Activated CD4-positive, alpha-beta T cell treated with anti-CD3 and anti-CD28 coated beads for 1 hour (primary cell): Measurements from ENCODE around the gene VPS25.
A peak's percentile ranks its signal among the peaks of the same experiment; 100 is the strongest.
"Not testable (repeated sequence)": the region's sequence is repeated elsewhere in the genome, so short reads cannot be mapped to it uniquely, and the experiment has no call there.

Source experiments
- DNase-seq: peaks from one replicate; pipeline ENCODE4 v3.0.0-alpha.2; 2020

The VPS25 gene

DNA sequence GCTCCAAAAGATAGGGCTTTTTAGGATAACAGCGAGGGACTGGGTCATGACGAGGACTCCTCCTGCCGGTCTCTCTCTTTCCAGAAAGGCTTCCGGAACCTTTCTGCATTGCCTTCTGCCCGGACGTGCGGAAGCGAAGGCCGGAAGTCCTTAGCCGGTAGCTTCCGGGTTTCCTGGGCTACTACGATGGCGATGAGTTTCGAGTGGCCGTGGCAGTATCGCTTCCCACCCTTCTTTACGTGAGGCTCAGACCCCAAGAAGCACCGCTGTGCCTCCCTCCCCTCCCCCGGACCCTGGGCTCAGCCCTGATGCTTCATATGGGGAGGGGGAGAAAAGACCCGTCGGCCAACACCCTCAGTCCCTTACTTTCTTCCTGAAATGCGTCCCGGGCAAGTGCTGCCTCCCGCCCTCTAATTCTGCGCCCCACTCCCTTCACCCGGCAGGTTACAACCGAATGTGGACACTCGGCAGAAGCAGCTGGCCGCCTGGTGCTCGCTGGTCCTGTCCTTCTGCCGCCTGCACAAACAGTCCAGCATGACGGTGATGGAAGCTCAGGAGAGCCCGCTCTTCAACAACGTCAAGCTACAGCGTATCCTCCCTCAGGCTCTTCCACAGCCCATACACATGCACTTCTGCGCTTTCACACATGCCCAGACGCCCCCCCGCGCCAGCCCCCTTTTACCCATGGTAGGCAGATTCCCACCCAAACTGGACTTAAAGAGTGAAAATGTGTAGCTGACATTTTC lies at the start of gene VPS25:
Gene VPS25 (plus strand): TSS at position 160 of the 746 bp plus-strand sequence. CDS start 27 bp downstream, at position 187.
- DNase-seq = peak; percentile 62

- no peak for DNase-seq
Measured at GRCh38 chr17:42723636-42724035, 49.6 kb upstream of the VPS25 start.

- DNase-seq = no peak
Measured at GRCh38 chr17:42725143-42725542, 48.1 kb upstream of the VPS25 start.

DNA sequence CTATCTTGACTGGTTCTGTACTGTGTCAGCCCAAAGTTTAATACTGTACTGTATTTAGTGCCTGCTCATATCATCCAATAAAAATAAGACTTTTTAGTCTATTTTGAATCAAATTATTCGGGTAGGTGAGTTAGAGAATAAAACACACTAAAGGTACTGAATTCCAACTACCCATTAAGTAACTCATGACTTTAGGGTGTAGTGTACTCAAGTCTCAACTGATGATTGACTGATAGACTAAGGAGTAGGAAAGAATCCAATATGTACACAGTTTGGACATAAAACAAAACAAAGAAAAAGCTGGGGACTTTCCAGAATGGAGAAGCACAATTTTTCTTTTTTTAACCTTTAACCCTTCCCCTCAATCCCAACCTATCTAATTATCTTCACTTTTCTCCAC lies 32.5 kb upstream of the VPS25 start:
- DNase-seq = no peak

DNA sequence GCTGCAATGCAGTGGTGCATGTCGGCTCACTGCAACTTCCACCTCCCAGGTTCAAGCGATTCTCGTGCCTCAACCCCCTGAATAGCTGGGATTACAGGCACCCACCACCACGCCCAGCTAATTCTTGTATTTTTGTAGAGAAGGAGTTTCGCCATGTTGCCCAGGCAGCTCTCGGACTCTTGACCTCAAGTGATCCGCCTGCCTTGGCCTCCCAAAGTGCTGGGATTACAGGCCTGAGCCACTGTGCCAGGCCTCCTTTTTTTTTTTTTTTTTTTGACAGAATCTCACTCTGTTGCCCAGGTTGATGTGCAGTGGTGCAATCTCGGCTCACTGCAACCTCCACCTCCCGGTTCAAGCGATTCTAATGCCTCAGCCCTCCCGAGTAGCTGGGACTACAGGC lies 30.3 kb upstream of the VPS25 start:
- DNase-seq = not testable (repeated sequence)

DNA sequence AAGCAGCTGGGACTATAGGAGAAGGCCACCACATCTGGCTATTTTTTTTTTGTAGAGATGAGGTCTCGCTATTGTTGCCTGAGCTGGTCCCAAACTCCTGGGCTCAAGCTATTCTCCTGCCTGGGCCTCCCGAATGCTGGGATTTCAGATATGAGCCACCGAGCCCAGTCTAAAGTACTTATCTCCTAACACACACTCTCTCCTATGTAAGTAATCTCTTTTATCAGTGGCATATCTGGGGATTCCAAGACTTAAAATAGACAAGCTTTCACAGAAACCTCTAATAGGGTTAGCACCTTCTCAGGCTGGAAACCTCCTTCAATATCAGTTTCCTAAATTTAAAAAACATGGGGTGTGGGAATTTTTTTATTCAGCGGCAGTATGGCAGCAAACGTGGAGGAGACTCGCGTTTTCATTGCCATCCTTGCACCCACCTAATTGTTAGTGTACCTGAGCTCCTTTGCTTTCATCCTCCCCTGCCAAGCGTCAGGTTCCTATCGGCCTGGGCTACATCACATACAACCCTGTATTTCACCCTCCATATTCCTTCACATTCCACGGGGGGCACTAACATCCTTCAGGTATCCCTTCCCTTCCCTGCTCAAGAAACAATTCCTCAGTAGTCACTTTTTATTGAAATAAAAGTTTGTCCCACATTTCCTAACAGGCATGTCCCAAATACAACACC lies 29.5 kb upstream of the VPS25 start:
- DNase-seq = no peak

- peak; percentile 34 for DNase-seq
Measured at GRCh38 chr17:42744283-42744805, 28.9 kb upstream of the VPS25 start.

DNA sequence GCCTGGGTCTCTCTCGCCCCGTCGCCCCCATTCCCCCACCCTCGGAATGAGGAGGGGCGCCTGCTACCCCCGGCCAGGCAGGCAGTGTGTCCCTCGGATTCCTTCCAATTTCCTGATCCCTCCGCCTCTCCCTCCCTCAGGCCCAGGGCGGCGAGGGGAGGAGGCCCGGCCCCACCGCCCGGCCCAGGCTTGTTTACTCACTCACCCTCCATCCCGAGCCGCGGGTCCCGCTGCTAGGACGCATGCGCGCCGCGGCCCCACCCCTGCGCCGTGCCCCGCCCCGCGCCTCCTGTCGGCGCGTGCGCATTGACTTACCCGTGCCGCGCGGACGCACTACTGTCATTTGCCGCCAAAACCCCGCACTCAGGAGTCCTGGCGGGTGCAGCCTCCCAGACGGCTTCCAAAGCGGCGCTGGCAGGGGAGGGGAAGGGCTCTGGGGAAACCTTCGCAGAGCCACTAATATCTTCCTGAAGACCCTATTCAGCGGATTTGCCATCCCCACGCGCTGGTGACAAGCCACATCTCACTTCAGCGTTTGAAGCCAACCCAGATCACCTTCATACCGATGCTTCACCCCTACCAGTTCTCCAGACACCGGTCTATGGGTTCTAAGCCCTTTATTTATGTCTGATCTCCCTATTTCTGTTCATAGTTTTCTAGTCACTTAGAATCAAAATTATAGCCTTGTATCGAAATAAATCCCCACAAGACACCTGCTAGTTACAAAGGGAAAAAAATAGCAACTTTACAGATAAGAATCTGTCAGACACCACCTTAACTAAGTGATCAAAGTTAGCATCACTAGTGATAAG lies 28.2 kb upstream of the VPS25 start, which contains the start of gene EZH1:
Gene EZH1 (minus strand): TSS at position 235 of the 812 bp plus-strand sequence. CDS start 16,099 bp downstream, outside the sequence.
- peak; percentile 89 for DNase-seq

DNA sequence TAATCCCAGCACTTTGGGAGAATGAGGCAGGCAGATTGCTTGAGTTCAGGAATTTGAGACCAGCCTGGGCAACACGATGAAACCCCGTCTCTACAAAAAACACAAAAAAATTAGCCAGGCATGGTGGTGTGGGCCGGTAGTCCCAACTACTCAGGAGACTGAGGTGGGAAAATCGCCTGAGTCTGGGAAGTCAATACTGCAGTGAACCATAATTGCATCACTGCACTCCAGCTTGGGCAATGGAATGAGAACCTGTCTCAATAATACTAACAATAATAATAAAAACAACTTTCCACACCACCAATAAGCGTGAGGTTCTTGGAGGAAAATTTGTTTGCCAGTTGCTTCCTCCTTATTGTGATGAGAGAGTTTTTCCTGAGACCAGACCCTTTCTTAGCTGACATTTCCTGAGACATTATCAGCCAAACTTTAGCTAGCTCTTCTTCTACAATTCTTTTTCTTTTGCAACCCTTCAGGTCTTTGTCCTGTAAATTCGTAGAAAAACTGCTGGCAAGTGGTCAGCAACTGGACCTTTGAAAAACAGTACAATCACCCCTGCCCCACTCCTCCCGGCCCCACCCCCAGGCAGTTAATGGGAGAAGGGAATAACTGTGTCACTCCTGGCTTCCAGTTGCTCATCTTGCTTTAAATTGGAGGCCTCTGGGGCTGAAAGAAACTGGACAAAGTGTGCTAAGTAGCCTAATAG lies 24.9 kb upstream of the VPS25 start:
- no peak for DNase-seq

- no peak for DNase-seq
Measured at GRCh38 chr17:42748908-42749798, 24.1 kb upstream of the VPS25 start.

DNA sequence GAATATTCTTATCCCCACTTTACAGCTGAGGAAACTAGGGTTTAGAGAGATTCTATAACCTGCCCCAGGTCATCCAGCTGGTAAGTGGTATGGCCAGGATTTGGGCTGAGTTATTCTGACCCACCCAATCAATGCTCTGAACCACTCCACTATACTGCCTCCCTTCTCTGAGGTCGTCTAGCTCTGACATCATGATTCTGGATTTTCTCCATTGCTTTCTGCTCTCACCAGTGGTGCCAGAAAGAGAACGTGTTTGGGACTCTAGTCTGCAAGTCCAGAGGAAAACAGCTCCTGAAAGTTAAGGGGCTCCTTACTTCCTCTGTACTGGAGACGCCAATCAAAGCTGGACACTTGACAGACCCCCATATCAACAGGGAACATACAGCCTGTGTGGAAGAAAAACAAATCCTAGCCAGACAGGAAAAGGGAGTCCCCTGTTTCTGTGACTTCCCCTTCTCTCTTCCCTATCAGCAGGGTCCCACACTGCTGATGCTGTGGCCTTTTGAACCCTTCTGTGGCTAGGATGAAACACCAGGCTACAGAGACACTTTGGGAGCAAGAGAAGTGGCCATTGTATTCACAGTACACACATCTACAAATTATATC lies 22.4 kb upstream of the VPS25 start:
- DNase-seq = no peak

- DNase-seq = no peak
Measured at GRCh38 chr17:42751628-42752027, 21.6 kb upstream of the VPS25 start.

DNA sequence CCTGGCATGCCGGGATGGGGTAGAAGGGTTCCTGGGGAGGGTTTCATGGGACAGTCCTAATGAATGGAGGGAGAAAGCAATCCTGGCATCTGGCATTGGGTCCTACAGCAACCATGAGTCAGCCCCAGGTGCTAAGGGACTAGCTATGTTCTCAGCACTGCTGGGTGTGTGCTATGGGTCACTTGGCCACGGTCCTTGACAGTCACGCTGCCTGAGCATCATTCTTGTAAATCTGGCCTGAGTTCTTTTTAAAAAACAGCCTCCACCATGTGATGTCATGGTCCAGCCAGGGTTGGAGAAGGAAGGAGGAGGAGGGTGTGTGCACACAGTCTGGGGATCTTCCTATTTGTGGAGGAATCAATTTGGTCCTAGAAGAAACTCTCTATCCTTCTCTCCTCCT lies 18.5 kb upstream of the VPS25 start:
- DNase-seq = no peak

DNA sequence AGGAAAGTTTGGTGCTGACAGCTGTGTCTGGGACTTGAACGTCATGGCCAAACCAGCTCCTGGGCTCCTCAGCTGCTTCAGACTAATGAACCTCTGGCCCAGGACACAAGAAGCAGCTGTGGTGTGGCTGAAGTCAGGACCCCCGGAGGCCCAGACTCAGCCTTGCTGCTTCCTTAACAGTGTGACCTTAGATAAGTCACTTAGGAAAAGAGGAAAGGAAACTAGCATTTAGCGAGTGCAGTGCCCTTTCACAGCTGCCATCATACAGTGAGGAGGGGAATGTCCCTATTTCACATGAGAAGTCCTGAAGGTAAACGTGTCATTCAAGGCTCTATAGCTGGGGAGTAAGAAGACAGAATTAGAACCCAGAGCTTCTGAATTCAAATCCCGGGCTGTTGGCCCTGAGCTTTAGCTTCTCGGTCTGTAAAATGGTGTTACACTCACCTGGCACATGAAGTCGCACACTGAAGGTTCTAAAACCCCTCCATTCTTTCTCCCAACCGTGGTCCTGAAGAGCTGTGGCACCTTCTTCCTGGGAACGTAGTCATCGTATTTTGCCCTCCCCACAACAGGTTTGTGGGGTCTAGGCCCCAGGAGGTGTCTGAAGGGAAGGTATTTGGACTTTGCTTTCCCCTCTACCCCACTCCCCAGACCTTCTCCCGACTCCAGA lies 13.1 kb upstream of the VPS25 start:
- no peak for DNase-seq

DNA sequence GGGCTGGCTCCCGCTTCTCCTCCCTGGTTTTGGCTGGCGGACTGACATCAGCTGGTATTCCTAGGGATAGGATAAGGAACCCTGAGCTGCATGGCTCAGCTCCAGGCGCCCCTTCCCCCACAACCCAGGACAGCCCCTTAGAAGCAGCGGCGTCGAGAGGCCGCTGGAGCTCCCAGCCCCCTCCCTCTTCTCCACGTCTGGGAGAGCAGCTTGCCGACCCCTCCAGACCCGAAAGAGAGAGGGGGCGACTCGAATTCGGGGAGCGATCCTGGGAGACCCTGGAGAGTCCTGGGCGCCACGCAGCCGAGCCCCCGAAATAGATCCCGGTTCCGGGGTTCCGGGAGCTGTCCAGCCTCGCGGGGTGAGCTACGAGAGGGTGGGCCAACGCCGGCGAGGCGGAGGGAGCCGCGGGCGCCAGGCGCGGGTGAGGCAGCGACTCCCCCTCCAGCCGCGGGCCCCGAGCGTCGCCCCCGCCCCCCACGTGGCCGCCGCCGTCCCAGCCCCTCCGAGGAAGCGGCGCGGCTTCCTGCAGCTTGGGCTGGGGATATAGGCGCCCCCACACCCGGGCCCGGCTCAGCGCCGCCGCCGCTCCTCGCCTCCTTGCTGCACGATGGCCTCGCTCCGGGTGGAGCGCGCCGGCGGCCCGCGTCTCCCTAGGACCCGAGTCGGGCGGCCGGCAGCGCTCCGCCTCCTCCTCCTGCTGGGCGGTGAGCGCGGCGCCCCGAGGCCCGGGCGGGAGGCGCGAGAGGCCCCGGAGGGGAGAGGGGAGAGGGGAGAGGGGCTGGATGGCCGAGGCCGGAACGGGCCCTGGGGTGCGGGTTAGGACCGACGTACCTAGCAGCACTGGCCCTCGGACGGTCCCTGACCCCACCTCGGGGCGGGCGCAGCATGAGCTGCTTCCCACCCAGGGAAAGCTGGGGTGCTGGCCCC lies 12.3 kb upstream of the VPS25 start, which contains the start of gene RAMP2:
Gene RAMP2 (plus strand): TSS at position 576 of the 930 bp plus-strand sequence. CDS start 35 bp downstream, at position 611.
- no peak for DNase-seq

- no peak for DNase-seq
Measured at GRCh38 chr17:42761638-42762037, 11.6 kb upstream of the VPS25 start.

DNA sequence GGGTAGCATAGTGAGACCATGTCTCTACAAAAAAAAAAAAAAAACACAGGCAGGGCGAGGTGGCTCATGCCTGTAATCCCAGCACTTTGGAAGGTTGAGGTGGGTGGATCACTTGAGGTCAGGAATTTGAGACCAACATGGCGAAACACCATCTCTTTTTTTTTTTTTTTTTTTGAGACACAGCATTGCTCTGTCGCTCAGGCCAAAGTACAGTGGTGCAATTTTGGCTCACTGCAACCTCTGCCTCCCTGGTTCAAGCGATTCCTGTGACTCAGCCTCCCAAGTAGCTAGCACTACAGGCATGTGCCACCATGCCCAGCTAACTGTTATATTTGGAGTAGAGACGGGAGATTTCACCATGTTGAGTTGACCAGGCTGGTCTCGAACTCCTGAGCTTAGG lies 7.1 kb upstream of the VPS25 start:
- DNase-seq = no peak

DNA sequence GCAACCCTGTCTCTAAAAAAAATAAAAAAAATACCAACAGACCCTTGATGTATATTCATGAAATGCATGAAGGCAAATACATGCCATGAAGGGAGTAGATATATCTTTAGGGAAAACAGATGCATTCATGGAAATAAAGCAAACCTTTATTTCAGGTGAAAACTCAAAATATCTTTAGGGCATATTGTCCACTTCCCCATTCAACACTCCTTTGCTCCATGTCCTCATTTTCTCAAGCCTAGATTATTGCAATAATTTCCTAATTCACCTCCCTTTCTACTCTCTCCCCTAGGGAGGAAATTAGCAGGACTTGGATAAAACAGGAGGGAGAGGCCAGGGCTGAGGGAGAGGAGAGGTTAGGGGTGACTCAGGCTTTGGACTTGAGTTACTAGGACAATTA lies 5.7 kb upstream of the VPS25 start:
- DNase-seq = no peak

DNA sequence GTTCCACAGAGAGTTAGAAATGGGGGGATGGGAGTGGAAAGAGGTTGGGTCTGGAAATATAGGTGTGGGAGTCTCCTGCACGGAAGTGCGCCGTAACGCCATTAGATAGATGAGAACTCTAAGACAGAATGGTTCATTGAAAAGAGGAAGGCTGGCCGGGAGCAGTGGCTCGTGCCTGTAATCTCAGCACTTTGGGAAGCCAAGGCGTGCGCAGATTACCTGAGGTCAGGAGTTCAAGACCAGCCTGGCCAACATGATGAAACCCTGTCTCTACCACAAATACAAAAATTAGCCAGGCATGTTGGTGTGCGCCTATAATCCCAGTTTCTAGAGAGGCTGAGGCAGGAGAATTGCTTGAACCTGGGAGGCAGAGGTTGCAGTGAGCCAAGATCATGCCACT lies 5.2 kb upstream of the VPS25 start:
- not testable (repeated sequence) for DNase-seq
